Bronchial epithelial cell (primary cell): Measurements from ENCODE around the gene LSM14A. TPM values are rescaled to one million over a fixed set of nuclear protein-coding genes. Genes with fewer than 3 reads are reported as not detected.
"Not testable (repeated sequence)": the region's sequence is repeated elsewhere in the genome, so short reads cannot be mapped to it uniquely, and the experiment has no call there.

Experiments used
- DNase-seq: peaks from one replicate; pipeline ENCODE4 v3.0.0-alpha.2; 2010; ENCODE audit warnings: low read depth
- FAIRE-seq: peaks from 2 replicates; lab custom pipeline; 2011; peaks lifted over from hg19 to GRCh38; lab: Jason Lieb, UNC
- H3K27me3 ChIP-seq: 2 replicates; pipeline ENCODE4 v1.5.1; 2011; ENCODE audit warnings: low read length; ENCODE audit not compliant: control insufficient read depth, insufficient read depth
- H3K36me3 ChIP-seq: 2 replicates; pipeline ENCODE4 v1.5.1; 2011; ENCODE audit warnings: low read length; ENCODE audit not compliant: control insufficient read depth, insufficient read depth
- H3K4me3 ChIP-seq: 2 replicates; pipeline ENCODE4 v1.5.1; 2011; ENCODE audit warnings: mild to moderate bottlenecking, low read depth, low read length, control low read depth
- CTCF ChIP-seq: IDR thresholded peaks from 2 replicates; pipeline ENCODE4 v1.5.1; 2011; ENCODE audit warnings: mild to moderate bottlenecking, moderate library complexity, low read length, control low read depth, inconsistent platforms; ENCODE audit not compliant: insufficient read depth, severe bottlenecking
- total RNA-seq: library from RNA; depleted of rRNA; stranded (reverse); fragments of >200 nt; gene quantifications from 2 replicates; pipeline ENCODE4 v1.2.1, GENCODE V29; 2014

Gene LSM14A
- total RNA-seq, 1 donor from 2014 or later, result 86.1 TPM

- DNase-seq, result no peak
- Histone ChIP-seq H3K4me3 (no peak overlapping the region), H3K36me3 (peaks cover 2% of the 10 kb centered on the region), H3K27me3 (no peaks in the 10 kb centered on the region)
- FAIRE-seq, result no peak
- TF ChIP-seq CTCF, result no peak
These were observed 17.7 kb downstream of the LSM14A start for GRCh38 chr19:34189917-34190425.

DNA sequence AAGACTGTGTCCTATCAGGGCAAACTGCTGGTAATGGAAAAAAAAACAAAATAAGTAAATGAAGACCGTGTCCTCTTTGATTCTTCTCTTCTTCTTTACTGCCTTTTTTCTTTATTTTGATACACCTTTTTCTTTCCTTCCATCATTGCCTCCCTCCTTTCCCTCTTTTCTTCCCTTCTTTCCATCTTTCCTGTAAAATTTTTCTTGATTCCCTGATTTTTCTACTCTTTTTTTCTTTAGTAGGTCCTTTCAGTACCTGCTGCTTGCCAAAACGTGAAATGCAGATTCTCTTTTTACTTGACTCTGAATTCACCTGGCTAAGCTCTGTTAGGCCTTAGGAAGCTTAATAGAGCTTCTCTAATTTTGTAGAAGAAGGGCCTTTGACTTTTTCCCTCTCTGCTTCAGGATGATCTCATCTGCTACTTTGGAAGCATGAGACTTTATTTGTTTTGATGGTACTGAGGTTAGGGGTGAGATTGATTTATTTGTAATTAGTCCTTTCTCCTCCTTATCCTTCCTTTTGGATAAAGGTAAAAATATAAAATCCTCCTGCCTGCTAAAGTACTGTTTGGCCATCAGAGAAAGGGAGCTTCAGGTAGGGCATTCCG, 19.2 kb downstream of the LSM14A start:
- Histone ChIP-seq H3K4me3 (no peak overlapping the region), H3K27me3 (no peaks in the 10 kb centered on the region), H3K36me3 (peaks cover 5% of the 10 kb centered on the region)
- no peak for TF ChIP-seq CTCF
- no peak for DNase-seq
- no peak for FAIRE-seq

- Histone ChIP-seq H3K36me3 (peaks cover 7% of the 10 kb centered on the region), H3K27me3 (no peaks in the 10 kb centered on the region), H3K4me3 (no peak overlapping the region)
- DNase-seq (no peak), FAIRE-seq (no peak)
- TF ChIP-seq CTCF, result no peak
These were observed 21.1 kb downstream of the LSM14A start for GRCh38 chr19:34193439-34193838.

DNA sequence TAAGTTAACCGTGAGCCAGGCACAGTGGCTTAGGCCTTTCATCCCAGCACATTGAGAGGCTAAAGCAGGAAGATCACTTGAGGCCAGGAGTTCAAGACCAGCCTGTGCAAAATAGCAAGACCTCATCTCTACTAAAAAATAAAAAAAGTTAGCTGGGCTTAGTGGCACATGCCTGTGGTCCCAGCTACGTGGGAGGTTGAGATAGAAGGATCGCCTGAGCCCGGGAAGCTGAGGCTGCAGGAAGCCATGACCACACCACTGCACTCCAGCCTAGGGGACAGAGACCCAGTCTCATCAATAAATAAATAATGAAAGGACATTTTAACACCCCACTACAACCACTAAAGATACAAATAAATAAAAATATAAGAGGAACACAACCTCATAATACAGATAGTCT, 21.6 kb downstream of the LSM14A start:
- Histone ChIP-seq H3K4me3 (no peak overlapping the region), H3K27me3 (no peaks in the 10 kb centered on the region), H3K36me3 (peaks cover 7% of the 10 kb centered on the region)
- FAIRE-seq, result no peak
- DNase-seq, result no peak
- TF ChIP-seq CTCF, result no peak

DNA sequence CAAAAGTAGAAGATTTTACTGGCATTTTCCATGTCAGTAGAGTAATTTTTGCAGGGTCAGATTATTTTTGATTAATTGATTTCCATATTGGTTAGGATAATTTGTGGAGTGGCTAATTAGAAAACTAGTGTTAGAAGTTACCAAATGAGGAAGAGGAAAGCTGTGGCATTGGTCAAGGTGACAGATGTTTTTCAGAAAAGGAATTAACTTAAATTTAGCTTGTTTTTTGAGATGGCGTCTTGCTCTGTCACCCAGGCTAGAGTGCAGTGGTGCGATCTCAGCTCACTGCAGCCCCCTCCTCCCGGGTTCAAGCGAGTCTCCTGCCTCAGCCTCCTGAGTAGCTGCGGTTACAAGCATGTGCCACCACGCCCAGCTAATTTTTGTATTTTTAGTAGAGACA, 28.8 kb downstream of the LSM14A start:
- TF ChIP-seq CTCF, result no peak
- H3K27me3 ChIP-seq, result no peaks in the 10 kb centered on the region
- FAIRE-seq (no peak), DNase-seq (no peak)
- H3K36me3 ChIP-seq, result peaks cover 6% of the 10 kb centered on the region
- H3K4me3 ChIP-seq, result no peak overlapping the region

- not testable (repeated sequence) for H3K36me3 ChIP-seq, H3K27me3 ChIP-seq, DNase-seq, H3K4me3 ChIP-seq, FAIRE-seq
These were observed 33.0 kb downstream of the LSM14A start for GRCh38 chr19:34205324-34205723.
